Measurements from ENCODE around the gene CENPU.

- TF ChIP-seq CTCF (IDR thresholded peaks at IDR 0.05) (no peak), ZFX (IDR thresholded peaks at IDR 0.05; ENCODE audit: borderline replicate concordance) (no peak)
Observed at GRCh38 chr4:184775854-184776555, 42.1 kb upstream of the CENPU start.
